ENCODE measurements around the gene HDAC3.
A peak's percentile ranks its signal among the peaks of the same experiment; 100 is the strongest.

Gene HDAC3

GRCh38 chr5:141669520-141669919, 32.9 kb upstream of the HDAC3 start:
- no peak for TF ChIP-seq ZNF274 (IDR thresholded peaks at IDR 0.05; ENCODE audit: low read depth, low read length)
- H3K4me3 ChIP-seq (ENCODE audit: low read length), result no peak overlapping the region

- no peak for TF ChIP-seq ZNF274 (IDR thresholded peaks at IDR 0.05; ENCODE audit: low read depth, low read length)
- H3K4me3 ChIP-seq (ENCODE audit: low read length), result no peak overlapping the region
Measured at GRCh38 chr5:141668601-141669265, 32.1 kb upstream of the HDAC3 start.

GRCh38 chr5:141665995-141666940, 29.6 kb upstream of the HDAC3 start:
- H3K4me3 ChIP-seq (ENCODE audit: low read length), result no peak overlapping the region
- TF ChIP-seq ZNF274 (IDR thresholded peaks at IDR 0.05; ENCODE audit: low read depth, low read length), result no peak

- no peak overlapping the region for H3K4me3 ChIP-seq (ENCODE audit: low read length)
- no peak for TF ChIP-seq ZNF274 (IDR thresholded peaks at IDR 0.05; ENCODE audit: low read depth, low read length)
Measured at GRCh38 chr5:141664733-141665461, 28.2 kb upstream of the HDAC3 start.

- no peak overlapping the region for H3K4me3 ChIP-seq (ENCODE audit: low read length)
- no peak for TF ChIP-seq ZNF274 (IDR thresholded peaks at IDR 0.05; ENCODE audit: low read depth, low read length)
Measured at GRCh38 chr5:141663506-141663905, 26.9 kb upstream of the HDAC3 start.

- H3K4me3 ChIP-seq (ENCODE audit: low read length), result no peak overlapping the region
- TF ChIP-seq ZNF274 (IDR thresholded peaks at IDR 0.05; ENCODE audit: low read depth, low read length), result no peak
Measured at GRCh38 chr5:141662028-141662427, 25.4 kb upstream of the HDAC3 start.

- H3K4me3 ChIP-seq (ENCODE audit: low read length), result no peak overlapping the region
- TF ChIP-seq ZNF274 (IDR thresholded peaks at IDR 0.05; ENCODE audit: low read depth, low read length), result no peak
Measured at GRCh38 chr5:141657937-141658545, 21.4 kb upstream of the HDAC3 start.

- H3K4me3 ChIP-seq (ENCODE audit: low read length), result no peak overlapping the region
- TF ChIP-seq ZNF274 (IDR thresholded peaks at IDR 0.05; ENCODE audit: low read depth, low read length), result no peak
Measured at GRCh38 chr5:141657404-141657803, 20.8 kb upstream of the HDAC3 start.

- TF ChIP-seq ZNF274 (IDR thresholded peaks at IDR 0.05; ENCODE audit: low read depth, low read length), result no peak
- no peak overlapping the region for H3K4me3 ChIP-seq (ENCODE audit: low read length)
Measured at GRCh38 chr5:141656396-141656795, 19.7 kb upstream of the HDAC3 start.

- H3K4me3 ChIP-seq (ENCODE audit: low read length), result no peak overlapping the region
- no peak for TF ChIP-seq ZNF274 (IDR thresholded peaks at IDR 0.05; ENCODE audit: low read depth, low read length)
Measured at GRCh38 chr5:141655020-141655419, 18.4 kb upstream of the HDAC3 start.

- no peak overlapping the region for H3K4me3 ChIP-seq (ENCODE audit: low read length)
- TF ChIP-seq ZNF274 (IDR thresholded peaks at IDR 0.05; ENCODE audit: low read depth, low read length), result no peak
Measured at GRCh38 chr5:141654298-141654697, 17.6 kb upstream of the HDAC3 start.

GRCh38 chr5:141651728-141652105, 15.1 kb upstream of the HDAC3 start:
- TF ChIP-seq ZNF274 (IDR thresholded peaks at IDR 0.05; ENCODE audit: low read depth, low read length), result no peak
- H3K4me3 ChIP-seq (ENCODE audit: low read length), result peak overlapping the region; percentile 27; the same call in 1 of the 2 replicates

- TF ChIP-seq ZNF274 (IDR thresholded peaks at IDR 0.05; ENCODE audit: low read depth, low read length), result no peak
- peak within 1 kb of the TSS; percentile 74; the same call in 1 of the 2 replicates for H3K4me3 ChIP-seq (ENCODE audit: low read length)
Measured at GRCh38 chr5:141650851-141651727, 14.4 kb upstream of the HDAC3 start, which contains the start of gene FCHSD1. Gene FCHSD1 (minus strand): TSS chr5:141651418. CDS start chr5:141651368, 50 bp downstream.
